ENCODE data around the gene MCM9.
"Not testable (repeated sequence)": the region's sequence is repeated elsewhere in the genome, so short reads cannot be mapped to it uniquely, and the experiment has no call there.

Gene MCM9

DNA sequence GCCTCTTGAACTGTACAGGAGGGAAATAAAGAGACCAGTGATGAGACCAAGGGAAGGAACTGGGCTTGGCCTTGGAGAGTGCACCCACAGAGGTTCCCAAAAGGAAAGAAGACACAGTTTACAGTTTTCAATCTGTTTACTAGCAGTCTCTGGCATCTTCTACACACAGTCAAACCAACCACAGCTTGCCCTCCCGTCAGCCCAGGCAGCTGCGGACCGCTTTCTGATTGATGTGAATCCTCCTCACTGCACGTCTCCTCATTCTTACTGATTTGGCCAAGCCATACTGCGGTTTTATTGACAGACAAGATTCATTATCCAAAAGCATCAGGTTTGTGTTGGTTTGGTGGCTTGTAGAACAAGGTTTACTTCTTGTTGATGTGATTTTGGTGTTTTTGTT lies 145.5 kb downstream of the MCM9 start:
- no peak for DNase-seq

DNA sequence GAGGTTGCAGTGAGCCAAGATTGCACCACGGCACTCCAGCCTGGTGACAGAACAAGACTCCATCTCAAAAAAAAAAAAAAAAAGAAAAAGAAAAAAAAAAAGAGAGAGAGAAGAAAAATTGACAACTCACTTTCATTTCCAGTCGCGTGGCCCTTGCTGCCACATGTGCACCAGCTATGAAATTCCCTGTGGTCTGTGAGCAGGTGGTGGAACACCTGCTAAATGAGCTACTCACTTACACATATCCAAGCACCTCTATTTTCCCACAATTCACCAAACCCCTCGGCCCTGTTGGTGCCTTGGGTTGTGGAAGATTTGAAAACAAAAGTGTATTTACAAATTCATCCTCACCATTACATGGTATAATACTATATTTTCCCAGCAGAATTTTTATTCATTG lies 146.3 kb downstream of the MCM9 start:
- no peak for DNase-seq

DNA sequence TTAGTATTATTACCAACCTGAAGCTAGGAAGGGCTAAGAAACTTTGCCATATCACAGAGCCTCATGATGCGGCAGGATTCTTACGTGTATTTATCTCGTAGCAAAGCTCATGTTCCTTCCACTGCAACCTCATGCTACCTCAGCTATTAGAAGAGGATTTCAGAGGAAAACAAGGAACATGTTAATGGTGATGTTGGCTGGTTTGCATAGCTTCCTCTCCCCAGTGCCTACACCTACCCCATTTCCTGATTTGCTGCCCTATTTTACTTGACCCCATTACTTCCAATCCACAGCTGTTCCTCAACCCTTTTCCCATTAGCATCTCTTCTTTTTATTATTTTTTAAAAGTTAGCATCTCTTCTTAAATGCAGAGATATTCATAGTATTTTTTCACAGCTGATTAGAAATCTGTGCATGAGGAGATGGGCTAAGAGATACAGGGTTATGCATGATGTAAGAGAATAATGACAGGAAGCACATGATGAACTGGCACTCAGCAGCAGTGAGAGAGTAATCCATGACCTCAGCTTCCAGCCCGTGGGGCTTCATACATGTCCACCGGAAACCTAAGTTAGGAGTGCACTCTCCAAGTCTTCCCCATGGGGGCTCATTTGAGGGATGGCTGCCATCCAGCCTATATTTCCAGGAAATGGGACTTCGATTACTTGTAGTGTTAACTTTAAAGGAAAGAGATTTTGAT lies 147.1 kb downstream of the MCM9 start:
- no peak for DNase-seq

DNA sequence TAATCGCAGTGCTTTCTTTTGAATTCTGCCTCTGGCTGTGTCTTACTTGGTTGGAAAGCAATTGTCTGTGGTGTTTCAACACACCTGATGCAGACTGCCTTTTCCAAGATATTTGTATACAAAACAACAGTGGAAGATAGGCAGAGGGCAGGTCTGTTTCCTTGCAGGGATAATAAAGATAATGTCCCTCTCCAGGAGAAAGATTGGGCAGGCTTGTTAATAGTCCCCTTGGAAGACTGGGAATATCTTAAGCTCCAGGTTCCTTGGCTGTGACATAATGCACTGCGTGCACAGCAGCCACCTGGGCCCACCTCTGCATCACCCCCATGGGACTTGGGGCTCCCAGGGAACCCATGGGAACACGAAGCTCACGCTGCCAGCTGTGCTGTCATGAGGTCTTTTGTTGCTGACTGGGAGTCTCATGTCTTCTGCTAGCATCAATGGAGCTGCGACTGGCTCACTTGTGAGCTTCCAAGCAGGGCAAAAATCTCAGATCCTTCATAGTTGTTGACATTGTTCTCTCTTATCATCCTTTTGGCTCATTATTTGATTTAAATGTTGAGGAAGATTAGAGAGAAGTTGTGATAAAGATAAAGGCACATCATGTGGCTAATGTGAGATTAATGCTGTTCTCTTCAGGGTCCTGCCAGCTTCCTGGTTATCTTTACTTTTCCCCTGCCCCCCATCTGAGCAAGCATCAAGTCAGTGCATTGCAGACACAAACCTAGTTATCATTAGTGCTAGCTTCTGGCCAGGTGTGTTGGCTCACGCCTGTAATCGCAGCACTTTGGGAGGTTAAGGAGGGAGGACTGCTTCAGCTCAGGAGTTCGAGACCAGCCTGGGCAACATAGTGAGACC lies 148.1 kb downstream of the MCM9 start:
- no peak for DNase-seq

DNA sequence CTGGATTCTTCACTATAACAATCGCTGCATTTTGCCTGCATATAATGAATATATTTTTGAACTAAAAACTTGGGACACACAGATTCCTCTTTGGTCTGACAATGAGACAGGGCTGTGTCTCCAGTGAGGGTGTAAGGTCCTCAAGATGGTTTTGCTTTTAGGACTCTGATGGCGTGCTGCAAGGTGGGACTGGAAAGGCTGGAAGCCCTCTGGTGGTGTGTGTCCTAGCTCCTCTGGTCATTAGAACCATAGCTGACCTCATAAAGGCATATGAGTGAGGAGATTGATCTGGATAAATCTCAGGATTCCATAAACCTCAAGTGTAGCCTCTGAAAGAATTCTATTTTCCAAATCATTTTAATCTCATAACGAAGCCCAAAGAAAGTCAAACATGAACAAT lies 149.4 kb downstream of the MCM9 start:
- no peak for DNase-seq

DNA sequence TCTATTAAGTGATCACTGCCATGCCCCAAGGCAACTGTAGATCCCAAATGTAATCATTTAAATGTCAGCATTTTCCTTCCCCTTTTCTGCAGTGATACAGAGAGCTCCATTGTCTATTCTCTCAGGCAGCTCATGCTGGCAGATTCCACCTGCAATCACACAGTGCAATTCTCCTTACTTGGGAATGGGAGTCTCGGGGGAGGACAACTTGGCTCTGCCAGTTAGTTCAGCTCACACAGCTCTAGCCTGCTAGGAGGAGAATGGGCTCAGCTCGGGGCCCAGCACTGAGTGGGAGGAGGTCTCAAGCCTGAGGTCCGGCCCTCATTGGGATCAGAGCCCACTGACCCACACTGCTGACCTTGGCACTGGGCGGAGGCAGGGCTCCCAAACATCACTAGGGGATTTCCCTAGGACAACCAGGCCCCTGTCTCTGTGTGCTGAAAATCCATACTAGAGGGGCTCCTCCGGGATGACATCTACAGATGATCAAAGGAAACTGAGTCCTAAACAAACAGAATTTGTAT lies 150.3 kb downstream of the MCM9 start:
- no peak for DNase-seq

DNA sequence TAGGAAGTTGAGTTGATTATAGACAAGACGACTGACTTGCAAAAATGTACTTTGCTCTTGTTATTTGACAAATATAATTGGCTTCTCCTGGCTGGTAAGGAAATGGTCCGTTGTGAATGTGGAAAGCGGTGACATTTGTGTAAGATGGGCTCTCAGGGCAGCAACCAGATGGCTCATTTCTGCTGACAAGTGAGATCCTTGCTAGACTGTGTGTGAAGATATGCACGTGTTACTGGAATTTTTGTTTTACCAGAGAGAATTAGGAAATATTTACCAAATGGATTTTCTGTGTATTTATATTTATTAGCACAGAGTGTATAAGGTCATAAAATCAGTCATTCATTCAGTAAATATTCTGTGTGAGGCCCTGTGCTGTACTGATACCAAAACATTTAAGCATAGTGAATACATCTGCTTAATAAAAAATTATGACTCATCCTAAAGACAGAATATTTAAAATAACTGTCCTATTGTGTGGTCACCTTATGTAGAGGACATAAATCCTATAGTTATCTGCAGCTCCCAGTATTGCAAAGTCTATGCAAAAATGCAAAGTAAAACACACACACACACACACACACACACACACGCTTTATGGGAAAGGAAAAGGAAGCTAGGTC lies 150.9 kb downstream of the MCM9 start:
- no peak for DNase-seq

DNA sequence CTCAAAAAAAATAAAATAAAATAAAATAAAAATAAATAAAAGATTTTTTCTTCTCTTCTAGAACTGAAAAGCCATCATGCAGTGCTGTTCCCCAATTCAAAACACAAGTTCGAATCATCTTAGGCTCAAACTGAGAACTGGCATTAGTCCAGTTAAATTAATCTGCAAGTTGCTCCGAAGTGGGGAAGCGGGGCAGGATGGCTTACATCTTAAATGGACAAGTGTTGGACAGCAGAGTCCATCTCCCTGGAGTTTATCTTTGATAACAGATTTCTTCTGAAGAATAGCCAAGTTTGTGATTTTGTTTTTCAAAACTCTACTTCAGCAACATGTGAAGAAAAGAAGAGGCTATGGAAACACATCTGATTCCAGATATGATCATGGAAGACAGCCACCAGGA lies 152.3 kb downstream of the MCM9 start:
- DNase-seq = no peak

DNA sequence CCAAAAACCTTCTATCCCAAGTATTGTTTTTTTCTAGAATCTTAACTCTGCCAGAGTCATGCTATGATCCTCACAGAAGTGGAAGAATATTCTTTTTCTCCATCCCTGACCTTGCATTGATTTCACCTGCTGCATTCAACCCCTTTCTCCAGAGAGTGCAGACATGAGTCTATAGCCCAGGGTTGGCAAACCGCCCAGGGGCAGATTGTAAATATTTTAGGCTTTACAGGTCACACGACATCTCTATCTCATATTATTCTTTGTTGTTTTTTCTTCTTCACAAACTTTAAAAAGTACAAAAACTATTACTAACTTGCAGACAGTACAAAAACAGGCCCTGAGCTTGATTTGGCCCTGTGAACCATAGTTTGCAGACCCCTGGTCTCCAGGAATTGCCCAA lies 153.1 kb downstream of the MCM9 start:
- no peak for DNase-seq

DNA sequence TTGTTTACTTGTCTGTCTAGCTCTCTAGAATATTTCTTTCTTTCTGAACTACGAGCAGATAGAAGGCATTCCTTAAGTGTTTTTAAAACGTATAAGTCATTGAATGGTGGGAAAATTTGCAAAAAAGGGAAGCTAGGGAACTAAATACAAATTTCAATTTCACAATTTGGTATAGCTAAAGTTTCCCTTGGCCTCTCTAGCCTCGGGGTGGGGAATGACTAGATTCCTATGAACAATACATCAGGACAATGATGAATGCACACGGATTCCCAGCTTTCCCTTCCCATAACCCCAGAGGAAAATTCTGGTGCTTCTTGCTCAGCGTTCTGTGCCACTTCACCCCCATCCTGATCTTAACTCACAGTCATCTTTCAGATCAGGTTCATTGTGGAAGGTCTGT lies 154.3 kb downstream of the MCM9 start:
- DNase-seq = no peak

DNA sequence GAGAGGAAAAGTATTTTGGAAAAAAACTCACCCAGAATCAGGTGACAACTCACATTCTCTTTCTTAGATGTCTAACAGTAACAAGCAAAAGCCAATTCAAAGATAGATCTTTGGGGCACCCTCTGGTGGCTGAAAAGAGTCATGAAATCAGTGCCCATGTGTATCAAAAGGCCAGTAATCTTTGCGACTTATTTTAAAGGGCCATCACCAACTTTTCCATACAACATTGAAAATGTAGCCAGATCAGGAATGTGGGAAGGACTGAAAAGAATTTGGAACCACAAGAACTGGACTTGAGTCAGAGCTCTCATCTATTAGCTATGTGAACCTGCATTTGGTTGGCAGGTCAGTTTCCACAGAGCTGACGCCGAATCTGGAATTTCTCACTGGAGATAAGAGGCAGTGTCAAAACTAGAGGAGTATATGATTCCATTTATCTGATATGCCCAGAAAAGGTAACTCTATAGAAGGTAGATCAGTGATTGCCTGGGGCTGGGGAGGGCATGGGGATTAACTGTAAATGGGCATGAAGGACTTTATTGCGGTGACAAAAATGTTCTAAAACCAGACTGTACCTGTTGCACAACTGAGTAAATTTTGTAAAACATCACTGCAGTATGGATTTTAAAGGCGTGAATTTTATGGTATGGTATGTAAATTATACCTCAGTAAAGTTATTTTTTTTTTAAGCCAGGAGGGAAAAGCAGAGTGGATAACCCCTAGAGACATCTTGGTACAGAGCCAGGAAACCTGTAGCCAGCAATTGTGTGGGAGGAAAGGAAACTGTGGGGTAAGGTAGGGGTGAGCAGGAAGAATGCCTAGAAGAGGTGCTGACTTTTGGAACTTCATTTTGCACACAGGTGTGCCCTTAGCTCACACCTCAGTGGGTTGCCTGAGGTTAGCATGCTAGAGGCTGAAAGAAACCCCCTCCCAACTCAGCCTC lies 158.1 kb downstream of the MCM9 start:
- peak; percentile 5 for DNase-seq

DNA sequence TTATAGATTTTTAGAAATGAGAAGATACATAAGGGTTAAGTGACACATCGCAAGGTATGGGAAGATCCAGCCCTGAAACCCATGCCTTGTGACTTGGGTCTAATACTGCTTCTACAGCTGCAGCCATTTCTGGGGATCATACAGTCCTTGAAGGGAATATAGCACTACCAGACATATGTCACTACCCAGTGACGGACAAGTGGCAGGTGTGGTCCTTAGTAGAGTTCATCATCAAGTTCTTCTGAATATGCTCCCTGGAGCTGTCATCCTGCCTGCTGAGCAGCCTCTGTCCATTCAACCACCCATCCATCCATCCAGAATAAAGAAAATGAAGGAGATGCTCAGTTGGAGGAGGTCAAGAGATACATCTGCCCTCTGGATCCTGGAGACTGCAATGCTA lies 159.6 kb downstream of the MCM9 start:
- no peak for DNase-seq

DNA sequence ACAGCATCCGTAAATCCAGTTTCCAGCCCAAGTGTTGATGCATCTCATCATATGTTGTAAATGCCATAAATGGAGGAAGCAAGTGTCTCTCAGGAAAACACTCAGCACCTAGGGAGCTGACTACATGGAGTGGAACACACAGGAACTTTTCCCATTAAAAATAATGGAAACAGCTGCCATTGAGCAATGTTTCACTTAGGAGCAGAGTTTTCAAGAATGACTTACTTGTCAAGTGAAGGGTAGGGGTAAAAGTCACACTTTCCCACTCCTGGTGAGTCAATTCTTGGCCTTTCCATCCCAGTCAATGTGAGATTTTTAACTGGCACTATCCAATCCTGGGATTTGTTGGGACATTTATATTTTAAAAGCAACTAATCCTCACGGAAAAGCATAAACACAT lies 160.4 kb downstream of the MCM9 start:
- no peak for DNase-seq

DNA sequence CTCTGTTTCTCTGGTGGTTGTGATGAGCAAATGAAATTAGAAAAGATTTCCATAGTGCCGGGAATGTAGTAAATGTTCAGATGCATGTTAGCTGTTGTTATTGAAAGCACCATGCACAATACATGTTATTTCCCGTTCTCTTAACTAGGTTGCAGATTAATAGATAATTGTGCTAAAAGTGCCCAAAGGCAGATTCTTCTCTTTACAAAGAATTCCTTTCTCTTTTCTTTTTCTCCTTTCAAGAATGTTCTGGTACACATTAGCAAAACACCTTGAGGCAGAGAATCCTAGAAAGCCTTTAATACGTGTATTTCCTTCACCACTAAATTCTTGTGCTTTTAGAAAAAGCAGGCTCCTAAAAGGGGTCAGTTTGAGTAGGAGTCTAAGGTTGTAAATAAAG lies 162.1 kb downstream of the MCM9 start:
- DNase-seq = no peak

DNA sequence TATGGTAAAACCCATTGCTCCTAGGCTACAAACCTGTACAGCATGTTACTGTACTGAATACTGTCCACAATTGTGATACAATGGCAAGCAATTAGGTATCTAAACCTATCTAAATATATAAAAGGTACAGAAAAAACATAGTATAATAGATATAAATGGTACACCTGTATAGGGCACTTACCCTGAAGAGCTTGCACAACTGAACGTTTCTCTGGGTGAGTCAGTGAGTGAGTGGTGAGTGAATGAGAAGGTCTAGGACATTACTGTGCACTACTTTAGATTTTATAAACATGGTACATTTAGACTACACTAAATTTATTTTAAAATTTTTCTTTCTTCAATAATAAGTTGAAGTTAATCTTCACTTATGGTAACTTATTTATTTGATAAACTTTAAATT lies 163.7 kb downstream of the MCM9 start:
- DNase-seq = no peak

DNA sequence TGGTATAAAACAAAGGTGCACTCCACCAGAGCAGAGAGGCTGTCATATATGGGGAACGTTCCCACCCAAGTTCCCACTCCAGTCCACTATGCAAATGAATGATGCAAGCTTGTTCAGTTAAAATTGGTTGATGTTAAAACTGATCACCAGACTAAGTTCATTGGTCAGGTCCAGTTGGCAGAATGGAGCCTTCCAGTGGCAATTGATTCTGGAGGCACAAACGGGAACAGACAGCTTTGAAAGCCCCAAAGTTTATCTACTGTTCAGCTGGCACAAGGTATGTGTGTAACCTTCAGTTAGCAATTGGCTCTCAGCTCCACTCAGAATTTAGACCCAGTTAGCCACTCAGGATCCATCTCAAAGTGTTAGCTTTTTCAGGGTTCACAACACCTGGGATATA lies 164.1 kb downstream of the MCM9 start:
- no peak for DNase-seq

DNA sequence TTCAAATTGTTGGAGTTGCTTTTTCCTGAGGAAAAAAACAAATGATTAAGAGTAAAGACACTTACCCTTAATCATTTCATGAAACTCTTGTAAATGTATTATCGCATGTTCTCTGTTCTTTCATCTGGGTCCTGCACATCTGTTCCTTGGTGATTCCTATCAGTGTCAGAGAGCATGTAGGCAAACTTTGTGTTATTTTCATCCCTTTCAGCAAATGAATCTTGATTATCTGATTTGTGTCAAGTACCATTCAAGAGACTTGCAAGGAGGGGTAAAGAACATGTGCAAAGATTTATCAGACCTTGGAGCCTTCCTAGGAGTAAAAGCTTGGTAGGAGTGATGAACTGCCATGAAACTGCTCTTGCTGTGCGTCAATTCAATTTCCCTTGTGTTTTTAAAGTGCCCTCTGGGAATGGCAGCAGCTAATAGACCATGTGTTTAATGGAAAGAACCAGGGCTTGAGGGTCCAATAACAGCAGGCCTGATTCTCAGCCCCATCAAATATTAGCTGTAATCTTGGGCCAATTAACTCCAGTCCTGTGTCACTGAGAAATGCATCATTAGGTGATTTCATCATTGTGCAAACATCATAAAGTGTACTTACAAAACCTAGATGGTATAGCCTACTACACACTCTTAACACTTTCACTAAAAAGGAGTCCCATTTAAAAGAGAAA lies 164.7 kb downstream of the MCM9 start:
- DNase-seq = no peak

DNA sequence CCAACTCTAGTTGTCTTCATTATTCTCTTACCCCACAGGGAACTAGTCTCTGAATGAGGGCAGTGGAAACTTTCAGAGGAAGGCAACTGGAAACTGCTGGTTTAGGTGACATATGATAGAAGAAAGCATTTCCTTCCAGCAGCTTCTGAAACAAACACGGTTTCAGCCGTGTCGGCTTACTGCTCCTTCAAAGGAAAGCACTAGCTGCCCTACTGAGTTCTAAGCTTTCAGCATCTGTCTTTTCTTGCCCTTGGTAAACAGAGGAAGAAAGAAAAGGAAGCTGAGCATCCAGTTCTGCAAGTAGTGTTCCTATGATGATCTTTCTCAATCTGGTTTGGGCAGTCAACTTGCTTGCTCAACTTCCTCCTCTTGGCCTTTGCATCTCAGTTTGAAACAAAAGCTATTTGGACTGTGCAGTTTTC lies 166.0 kb downstream of the MCM9 start:
- no peak for DNase-seq

DNA sequence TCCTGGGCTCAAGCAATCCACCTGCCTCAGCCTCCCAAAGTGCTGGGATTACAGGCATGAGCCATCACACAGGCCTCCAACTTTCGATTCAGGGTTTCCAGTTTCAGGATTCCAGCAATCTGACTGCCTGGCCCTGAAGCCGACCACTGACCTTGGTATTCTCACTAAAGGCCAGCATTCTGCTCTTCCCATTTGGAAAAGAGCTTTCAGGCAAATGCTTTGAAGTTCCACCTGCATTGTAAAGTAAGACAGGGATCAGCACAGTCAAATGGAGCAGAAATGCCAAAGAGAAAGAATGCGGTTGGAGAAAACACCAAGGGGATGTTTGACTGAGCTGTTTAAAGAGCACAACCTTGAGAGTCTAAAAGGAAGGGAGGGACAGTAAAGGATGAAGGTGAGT lies 166.5 kb downstream of the MCM9 start:
- no peak for DNase-seq

DNA sequence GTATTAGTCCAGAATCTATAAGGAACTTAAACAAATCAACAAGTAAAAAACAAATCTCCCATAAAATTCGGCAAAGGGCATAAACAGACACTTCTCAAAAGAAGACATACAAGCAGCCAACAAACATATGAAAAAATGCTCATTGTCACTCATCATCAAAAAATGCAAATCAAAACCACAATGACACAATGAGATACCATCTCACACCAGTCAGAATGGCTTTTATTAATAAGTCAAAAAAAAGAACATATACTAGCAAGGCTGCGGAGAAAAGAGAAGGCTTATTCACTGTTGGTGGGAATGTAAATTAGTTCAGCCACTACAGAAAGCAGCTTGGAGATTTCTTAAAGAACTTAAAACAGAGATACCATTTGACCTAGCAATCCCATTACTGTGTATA lies 169.6 kb downstream of the MCM9 start:
- DNase-seq = not testable (repeated sequence)

DNA sequence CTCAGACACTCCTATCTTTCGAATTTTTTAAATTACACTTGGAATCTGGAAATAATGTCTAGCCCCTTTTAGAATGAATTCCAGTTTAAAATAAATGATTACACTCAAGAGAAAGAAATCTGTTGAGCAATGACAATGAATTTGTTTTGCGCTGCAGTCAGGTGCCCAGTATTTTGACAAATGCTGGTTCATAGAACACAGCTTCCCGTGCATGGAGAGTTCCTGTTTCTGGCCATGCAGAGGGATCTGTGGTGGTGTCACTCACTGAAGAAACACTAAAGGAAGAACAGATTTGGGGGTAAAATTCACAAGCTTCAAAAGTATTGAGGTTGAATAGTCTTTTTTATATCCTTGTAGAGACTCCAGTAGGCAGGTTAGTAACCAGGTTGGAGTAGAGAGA lies 170.2 kb downstream of the MCM9 start:
- DNase-seq = no peak

All from NCI-H510A (cell line).